Ectodermal cell (in vitro differentiated cells): ENCODE measurements around the gene ZYX.

Source experiments
- H3K27ac ChIP-seq: 2 replicates; pipeline ENCODE4 v1.7.0; 2013; ENCODE audit warnings: mild to moderate bottlenecking, low read depth, low read length; ENCODE audit not compliant: insufficient read depth, poor library complexity, severe bottlenecking
- H3K27me3 ChIP-seq: 2 replicates; pipeline ENCODE4 v1.7.0; 2013; ENCODE audit warnings: mild to moderate bottlenecking, low read length; ENCODE audit not compliant: insufficient read depth, control insufficient read depth, poor library complexity, severe bottlenecking
- H3K36me3 ChIP-seq: one replicate; pipeline ENCODE4 v1.7.0; 2013; ENCODE audit warnings: low read length; ENCODE audit not compliant: control insufficient read depth, insufficient read depth
- H3K4me1 ChIP-seq: one replicate; pipeline ENCODE4 v1.7.0; 2013; ENCODE audit warnings: low read length; ENCODE audit not compliant: control insufficient read depth, insufficient read depth
- H3K4me3 ChIP-seq: 2 replicates; pipeline ENCODE4 v1.7.0; 2013; ENCODE audit warnings: low read depth, low read length, control low read depth; ENCODE audit not compliant: insufficient read depth
- H3K9me3 ChIP-seq: 2 replicates; pipeline ENCODE4 v1.7.0; 2013; ENCODE audit warnings: mild to moderate bottlenecking, low read length, moderate library complexity; ENCODE audit not compliant: control insufficient read depth
- WGBS, 2 experiments: methylation state at CpG; one replicate each; pipeline ENCODE4 v1.1.7; 2013; ENCODE audit warnings: missing lambda C conversion rate in 2 of 2; 5-methylcytosine and 5-hydroxymethylcytosine counted together

The ZYX gene

DNA sequence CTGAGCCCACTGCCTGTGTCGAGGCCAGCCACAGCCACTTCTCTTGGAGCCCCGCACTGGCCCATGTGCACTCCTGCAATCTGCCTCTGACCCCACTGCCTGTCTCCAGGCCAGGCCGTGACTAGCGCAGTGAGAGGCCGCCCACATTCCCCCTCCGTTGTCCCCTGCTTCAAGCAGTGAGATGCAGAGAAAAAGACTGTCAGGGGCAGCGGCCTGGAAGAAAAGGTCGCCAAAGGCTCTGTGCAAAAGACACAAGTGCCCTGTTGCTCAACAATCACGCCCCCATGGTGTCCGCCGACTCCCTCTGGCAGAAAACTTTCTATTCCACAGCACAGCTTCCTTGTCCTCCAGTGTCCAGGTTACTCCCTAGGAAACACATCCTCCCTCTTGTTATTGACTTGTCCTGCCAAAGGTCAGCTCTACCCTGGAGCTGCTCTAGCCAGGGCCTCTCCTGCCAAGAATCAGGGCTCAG, 28.6 kb upstream of the ZYX start:
- 37 to 43% methylated on average over 11 of the region's 11 CpGs for WGBS, 2 experiments
- H3K27me3 ChIP-seq: no peaks in the 10 kb centered on the region
- H3K36me3 ChIP-seq: no peaks in the 10 kb centered on the region
- peaks cover 13% of the 10 kb centered on the region for H3K4me1 ChIP-seq
- no peaks in the 10 kb centered on the region for H3K9me3 ChIP-seq
- H3K27ac ChIP-seq: peak overlapping the region; percentile 72
- H3K4me3 ChIP-seq: no peak overlapping the region

GRCh38 chr7:143354376-143354775, 26.8 kb upstream of the ZYX start:
- peaks cover 13% of the 10 kb centered on the region for H3K4me1 ChIP-seq
- no peaks in the 10 kb centered on the region for H3K9me3 ChIP-seq
- no peak overlapping the region for H3K27ac ChIP-seq
- no peak overlapping the region for H3K4me3 ChIP-seq
- H3K27me3 ChIP-seq: no peaks in the 10 kb centered on the region
- no peaks in the 10 kb centered on the region for H3K36me3 ChIP-seq
- WGBS, 2 experiments: 93 to 95% methylated on average over 8 of the region's 8 CpGs

GRCh38 chr7:143354965-143355364, 26.2 kb upstream of the ZYX start:
- no peaks in the 10 kb centered on the region for H3K9me3 ChIP-seq
- no peak overlapping the region for H3K4me3 ChIP-seq
- no peak overlapping the region for H3K27ac ChIP-seq
- no peaks in the 10 kb centered on the region for H3K36me3 ChIP-seq
- no peaks in the 10 kb centered on the region for H3K27me3 ChIP-seq
- peaks cover 13% of the 10 kb centered on the region for H3K4me1 ChIP-seq
- 91% methylated on average over 8 of the region's 8 CpGs for WGBS, 2 experiments

DNA sequence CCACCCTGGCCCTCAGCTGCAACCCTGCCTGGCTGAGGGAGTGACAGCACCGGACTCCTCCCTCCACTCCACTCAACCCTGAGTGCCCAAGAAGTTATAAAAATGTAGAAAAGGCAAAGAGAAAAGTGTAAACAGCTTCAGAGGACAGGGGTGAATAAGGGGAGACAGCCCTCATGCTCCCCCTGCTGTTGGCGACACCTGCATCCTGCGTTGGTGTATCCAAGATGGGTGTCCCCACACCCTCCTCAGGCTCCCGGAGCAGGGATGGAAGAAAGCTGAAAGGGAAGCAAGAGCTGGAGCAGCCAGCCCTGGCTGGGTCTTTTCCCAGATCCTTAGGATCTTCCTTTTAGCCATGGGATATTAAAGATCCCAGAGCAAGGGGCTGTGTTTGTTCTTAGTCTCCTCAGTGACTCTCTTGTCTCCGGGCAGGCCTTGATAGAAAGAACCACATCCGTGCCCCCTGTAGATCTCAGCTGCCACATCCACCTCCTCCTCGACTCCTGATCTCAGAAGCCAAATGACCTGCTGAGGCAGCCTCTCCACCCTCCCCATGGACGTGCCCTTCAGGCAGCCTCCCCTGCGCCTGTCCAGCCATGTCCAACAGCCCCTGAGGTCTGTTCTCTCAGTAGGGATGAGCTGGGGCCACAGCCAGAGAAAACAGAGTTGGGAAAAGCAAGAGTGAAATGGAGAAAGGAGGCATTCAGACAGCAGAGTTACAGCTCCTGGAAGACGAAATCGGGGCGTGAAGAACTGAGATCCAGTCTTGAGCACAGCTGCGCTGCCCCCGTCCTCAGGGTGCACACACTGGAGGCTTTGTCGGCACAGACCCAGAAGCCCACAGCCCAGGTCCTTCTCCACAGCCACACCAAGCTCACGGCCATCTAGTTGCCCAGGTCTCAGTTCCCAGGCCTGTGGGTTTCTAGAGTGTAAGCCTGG, 25.4 kb upstream of the ZYX start:
- H3K27me3 ChIP-seq: no peaks in the 10 kb centered on the region
- H3K36me3 ChIP-seq: no peaks in the 10 kb centered on the region
- no peaks in the 10 kb centered on the region for H3K9me3 ChIP-seq
- peaks cover 17% of the 10 kb centered on the region for H3K4me1 ChIP-seq
- H3K4me3 ChIP-seq: no peak overlapping the region
- no peak overlapping the region for H3K27ac ChIP-seq
- 89 to 92% methylated on average over 16 of the region's 16 CpGs for WGBS, 2 experiments

GRCh38 chr7:143356414-143357050, 24.6 kb upstream of the ZYX start:
- Histone ChIP-seq H3K27me3 (no peaks in the 10 kb centered on the region), H3K27ac (no peak overlapping the region), H3K4me3 (no peak overlapping the region), H3K36me3 (no peaks in the 10 kb centered on the region), H3K4me1 (peaks cover 24% of the 10 kb centered on the region), H3K9me3 (no peaks in the 10 kb centered on the region)
- WGBS, 2 experiments: 91 to 98% methylated on average over 13 of the region's 13 CpGs

DNA sequence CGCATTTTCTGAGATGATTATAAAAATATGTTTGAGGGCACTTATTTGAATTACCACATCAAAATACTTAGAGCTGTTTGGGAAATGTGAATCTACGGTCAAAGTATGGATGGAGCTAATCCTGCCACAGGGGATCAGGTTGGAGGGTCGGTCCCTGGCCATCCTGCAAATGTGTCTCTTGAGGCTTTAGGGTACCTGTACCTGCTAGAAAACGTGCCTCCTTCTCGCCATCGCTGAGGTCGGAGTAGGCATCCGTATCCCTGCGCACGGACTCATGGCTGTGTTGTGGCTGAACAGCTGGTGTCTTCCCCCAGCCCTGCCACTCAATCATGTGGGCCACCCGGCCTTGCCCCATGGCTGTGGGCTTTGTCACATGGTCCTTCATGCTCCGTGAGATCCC, 22.5 kb upstream of the ZYX start:
- Histone ChIP-seq H3K27me3 (peaks cover 9% of the 10 kb centered on the region), H3K27ac (no peak overlapping the region), H3K9me3 (no peaks in the 10 kb centered on the region), H3K4me3 (no peak overlapping the region), H3K4me1 (peaks cover 11% of the 10 kb centered on the region), H3K36me3 (no peaks in the 10 kb centered on the region)
- 95 to 96% methylated on average over 11 to 12 of the region's 12 CpGs for WGBS, 2 experiments

- peaks cover 13% of the 10 kb centered on the region for H3K27me3 ChIP-seq
- no peak overlapping the region for H3K27ac ChIP-seq
- no peaks in the 10 kb centered on the region for H3K36me3 ChIP-seq
- H3K4me1 ChIP-seq: peaks cover 11% of the 10 kb centered on the region
- H3K9me3 ChIP-seq: no peaks in the 10 kb centered on the region
- no peak overlapping the region for H3K4me3 ChIP-seq
- 87 to 89% methylated on average over 11 of the region's 11 CpGs for WGBS, 2 experiments
Observed at GRCh38 chr7:143359771-143360353, 21.3 kb upstream of the ZYX start.

- Histone ChIP-seq H3K4me3 (peak overlapping the region; percentile 74), H3K27ac (peak overlapping the region; percentile 4), H3K4me1 (peaks cover 11% of the 10 kb centered on the region), H3K27me3 (peaks cover 13% of the 10 kb centered on the region), H3K36me3 (no peaks in the 10 kb centered on the region), H3K9me3 (no peaks in the 10 kb centered on the region)
- WGBS, 2 experiments: 14% methylated on average over 19 of the region's 19 CpGs
Observed at GRCh38 chr7:143360788-143361551, 20.2 kb upstream of the ZYX start.

DNA sequence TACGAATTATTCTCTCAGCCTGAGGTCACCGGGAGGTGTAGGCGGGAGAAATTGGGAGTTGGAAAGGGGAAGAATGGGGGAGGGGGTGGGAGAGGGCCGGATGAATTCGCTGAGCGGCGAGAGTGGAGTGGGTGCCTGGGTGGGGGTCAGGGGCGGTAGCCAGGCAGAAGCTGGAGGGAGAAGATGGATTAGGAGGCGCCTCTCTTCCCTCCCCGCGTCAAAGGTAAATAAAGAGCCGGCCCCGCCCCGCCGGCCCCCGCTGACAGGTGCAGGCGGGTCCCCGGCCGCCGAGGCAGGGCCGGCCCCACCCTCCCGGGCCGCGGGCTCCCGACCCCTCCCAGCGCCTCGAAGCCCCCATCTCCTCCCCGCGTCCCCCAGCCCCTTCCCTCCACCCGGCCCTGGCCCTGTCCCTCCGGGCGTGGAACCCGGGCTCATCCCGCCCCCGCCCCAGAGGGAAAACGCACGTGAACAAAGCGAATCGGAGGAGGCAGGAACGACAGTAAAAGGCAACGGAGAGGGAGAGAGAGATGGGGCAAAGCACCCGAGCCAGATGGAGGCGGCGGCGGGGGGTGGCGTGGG, 19.5 kb upstream of the ZYX start:
- peaks cover 13% of the 10 kb centered on the region for H3K27me3 ChIP-seq
- WGBS, 2 experiments: 0 to 1% methylated on average over 46 of the region's 46 CpGs
- peak overlapping the region; percentile 21 for H3K27ac ChIP-seq
- no peaks in the 10 kb centered on the region for H3K9me3 ChIP-seq
- H3K4me1 ChIP-seq: peaks cover 11% of the 10 kb centered on the region
- H3K36me3 ChIP-seq: no peaks in the 10 kb centered on the region
- peak overlapping the region; percentile 74 for H3K4me3 ChIP-seq
